ENCODE results near the gene C17orf67.

The C17orf67 gene

DNA sequence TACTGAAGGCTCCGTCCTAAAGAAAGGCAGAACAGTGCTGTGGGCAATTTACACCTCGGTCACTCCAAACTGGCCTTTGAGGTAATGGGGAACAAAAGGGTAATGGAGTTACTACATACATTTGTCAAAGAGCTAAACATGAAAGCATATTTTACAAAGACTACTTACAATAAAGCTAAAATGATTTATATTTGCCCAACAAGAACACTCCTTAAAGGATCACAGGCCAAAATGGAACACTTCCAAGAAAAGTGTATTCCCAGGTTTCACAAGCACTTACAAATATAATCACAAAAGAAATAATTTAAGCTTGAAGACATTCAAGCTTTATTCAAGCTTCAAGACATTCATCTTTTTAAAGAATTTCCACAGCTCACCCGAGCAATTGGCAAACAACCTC, 29.3 kb downstream of the C17orf67 start:
- DNase-seq, result no peak

DNA sequence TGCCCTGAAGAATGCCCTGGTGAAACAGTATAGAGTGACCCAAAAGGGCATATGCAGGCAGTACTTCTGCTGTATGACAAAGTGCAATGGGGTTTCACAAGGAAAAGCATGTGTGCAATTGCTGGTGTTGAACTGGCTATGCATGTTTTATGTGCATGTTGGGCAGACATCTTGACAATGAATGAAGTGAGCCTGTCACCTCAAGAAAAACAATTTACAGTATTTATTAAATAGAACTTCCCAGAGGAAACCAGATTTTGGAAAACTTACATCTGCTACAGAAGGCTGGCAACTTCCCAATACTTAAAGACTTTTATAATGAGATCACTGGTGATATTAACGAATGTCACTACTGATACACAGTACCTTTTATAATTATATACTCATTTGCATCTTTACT, 30.6 kb downstream of the C17orf67 start:
- DNase-seq, result no peak

DNA sequence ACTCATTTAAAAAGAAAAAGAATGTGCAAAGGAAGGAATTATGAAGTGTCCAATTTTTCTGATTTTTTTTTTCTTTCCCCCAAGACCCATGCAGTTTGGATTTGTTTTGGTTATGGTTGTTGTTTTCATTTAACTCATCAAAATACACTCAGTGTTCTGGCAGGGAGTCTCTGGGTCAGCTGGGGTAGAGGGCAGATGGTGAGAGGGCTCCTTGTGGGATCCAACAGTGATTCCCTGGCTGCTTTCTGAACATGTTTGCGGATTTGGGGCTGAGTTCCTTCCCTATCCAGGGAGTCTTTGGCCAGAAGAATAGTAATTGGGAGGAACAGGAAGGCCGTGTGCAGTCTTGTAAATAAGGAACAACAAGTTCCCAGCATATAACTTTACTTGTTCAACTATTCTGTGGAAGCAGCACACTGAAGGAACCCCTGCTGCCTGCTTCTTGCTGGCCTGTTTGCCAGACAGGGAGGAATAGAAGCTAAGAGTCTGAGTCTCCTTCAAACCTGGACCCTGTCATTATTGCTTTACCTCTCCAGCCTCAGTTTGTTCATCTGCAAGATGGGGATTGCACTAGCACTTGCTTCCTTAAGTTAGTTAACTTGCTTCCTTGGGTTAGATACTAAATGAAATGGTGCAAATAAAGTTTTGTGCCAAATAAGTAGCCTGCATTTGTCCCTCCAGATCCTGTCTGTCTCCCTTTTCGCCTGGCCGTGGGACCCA, 32.1 kb downstream of the C17orf67 start:
- DNase-seq, result no peak

DNA sequence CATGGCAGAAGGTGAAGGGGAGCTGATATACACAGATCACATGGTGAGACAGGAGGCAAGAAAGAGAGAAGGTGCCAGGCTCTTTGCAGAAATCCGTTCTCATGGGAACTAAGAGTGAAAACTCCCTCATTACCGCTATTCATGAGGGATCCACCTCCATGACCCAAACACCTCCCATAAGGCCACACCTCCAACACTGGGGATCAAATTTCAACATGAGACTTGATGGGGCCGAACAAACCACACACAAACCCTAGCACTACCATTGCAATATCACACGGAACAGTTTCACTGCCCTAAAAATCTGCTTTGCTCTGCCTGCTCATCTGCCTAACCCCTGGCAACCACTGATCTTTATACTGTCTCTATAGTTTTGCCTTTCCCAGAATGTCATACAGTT, 34.8 kb downstream of the C17orf67 start:
- peak; percentile 51 for DNase-seq

DNA sequence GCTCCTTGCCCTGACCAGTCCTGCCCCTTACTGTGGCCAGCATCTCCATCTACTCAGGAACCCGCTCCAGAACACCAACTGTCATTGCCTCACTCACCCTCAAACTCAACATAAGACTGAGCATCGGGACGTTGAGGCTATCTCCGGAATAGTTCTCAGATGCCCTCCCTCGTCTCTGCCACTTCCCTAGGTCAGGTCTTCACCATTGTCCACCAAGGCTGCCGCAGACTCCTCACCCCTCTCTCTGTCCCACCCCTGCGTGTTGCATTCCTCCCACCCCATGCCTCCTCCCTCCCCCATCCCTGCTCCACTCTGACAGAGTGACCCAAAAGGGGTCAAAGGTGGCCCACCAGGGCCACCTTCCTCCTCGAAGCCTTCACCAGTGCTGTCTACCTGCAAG, 37.2 kb downstream of the C17orf67 start:
- no peak for DNase-seq

DNA sequence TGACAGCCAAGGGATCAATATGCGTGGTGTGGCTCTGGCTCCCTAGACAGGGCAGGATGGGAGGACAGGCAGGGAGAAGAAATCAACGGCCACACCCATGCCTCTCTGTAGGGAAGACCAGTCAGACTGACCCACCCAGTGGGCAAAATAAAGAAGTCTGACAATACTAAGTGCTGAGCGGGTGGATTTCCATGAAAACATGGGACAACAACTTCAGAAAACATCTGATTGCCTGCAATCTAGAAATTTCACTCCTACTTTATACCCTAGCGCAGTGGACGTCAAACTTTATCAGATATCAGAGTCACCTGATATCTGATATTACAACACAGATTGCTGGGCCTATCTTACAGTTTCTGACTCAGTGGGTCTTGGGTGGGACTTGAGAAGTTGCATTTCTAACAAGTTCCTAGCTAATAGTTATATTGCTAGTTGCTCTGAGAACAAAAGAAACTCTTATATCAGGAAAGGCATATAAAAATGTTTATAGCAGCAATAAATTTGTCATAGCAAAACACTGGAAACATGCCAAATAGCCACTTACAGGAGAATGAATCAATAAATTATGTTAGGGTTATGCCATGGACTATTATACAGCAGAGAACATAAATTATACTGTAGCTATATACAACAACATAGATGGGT, 38.4 kb downstream of the C17orf67 start:
- DNase-seq, result no peak

DNA sequence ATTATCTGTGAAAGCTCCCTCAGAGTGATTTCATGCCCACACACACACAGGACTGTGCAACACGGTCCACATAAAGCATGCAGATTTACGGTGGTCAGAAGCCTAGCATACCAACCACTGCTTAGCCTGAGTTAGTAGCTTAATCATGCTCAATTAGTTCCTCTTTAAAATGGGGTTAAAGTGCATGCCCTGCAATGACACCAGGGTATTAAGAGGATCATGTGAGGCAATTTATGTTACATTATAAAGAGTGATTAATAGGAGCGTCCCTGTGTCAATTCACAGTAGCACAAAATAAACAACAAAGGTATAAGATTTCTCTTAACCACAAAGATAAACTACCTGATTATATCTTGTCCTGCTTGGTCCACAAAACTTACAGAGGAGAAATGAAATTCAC, 39.8 kb downstream of the C17orf67 start:
- DNase-seq, result no peak

DNA sequence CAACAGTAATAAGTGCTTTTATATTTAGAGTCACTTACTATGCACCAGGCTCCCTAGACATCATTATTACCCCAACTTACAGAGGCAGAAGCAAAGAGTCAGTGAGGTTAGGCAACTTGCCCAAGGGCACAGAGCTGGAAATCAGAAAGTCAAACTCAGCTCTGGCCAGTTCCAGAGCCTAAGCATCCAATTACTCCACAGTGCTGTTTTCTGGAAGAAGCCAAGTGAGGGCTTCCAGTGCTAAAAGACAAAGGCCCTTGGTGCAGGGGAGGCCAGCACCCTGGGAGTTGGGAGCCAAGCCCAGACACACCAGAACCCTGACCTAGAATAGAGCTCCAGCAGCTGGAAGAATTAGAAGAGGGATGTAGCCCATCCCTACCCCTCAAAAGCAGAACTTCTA, 40.2 kb downstream of the C17orf67 start:
- DNase-seq, result no peak

DNA sequence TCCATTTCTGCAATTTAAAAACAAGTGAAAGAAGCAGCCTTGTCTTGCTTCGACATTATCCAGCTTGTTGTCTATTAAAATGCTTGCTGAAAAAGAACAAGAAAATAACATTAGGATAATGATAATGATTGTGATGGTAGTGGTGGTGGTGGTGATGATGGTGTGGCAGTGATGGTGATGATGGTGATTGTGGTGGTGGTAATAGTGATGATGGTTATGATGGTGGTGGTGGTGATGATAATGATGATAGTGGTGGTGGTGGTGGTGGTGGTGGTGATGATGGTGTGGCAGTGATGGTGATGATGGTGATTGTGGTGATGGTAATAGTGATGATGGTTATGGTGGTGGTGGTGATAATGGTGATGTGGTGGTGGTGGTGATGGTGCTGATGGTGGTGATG, 41.5 kb downstream of the C17orf67 start:
- DNase-seq, result no peak

DNA sequence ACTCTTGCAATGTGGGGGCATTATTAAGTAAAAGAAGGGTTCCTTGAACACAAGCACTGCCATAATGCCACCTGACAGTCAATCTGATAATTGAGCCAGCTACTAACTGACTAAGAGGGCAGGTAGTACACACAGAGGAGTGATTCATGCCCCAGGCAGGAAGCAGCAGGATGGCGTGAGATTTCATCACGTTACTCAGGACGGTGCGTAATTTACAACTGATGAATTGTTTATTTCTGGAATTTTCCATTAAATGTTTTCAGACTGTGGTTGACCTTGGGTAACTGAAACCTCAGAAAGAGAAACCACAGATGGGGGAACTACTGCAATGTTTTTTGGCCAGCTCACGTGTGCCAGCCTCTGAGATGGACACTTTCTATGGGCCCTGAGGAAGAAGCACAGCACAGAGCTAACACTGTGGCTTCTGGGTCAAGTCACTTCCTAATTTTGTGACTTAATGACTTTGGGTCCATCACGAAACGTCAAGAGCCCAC, 46.7 kb downstream of the C17orf67 start:
- DNase-seq, result peak; percentile 94

DNA sequence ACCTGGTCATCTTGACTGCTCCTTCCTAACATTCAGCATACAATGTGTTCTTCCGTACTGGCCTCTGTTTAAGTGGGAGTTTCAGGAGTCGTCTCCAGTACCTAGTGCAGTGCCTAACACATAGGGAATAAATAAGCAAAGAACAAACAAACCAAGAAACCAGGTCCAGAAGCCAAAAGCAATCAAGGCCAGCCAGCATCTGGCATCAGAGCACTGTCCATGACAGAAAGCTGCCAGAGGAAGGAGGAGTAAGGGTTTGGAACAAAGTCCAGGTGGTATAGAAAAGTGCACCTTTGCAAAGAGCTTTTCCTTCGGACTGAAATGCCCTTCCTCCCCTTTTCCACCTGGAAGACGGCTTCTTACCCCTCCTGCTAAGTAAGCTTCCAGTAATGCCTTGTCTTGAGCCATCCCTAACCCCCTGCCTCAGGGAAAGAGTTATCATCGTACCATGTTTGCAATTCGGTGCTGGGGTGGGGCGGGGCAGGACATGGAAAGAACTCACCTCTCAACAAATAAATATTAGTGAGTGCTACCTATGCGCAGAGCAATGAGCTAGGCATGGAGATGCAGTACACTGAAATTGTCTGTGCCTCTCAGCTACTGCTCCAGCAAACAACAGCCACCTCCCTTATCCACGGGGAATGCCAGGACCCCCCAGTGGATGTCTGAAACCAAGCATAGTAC, 47.6 kb downstream of the C17orf67 start:
- no peak for DNase-seq

DNA sequence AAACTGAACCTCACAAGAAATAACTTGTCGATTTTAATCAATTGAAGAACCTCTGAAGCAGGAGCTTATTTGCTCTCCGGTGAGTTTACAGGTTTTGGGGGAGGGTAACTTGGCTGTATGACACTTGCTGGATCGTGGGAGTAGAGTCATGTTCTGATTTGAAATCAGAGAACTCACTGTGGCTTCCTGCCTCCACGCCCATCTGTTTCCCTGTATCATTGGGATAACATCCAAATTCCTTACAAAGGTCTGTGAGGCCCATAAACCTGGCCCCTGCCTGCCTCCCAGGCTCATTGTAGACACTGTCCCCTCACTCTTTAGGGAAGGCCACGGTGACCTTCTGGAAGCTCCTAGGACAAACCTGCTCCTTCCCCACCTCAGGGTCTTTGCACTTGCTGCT, 48.3 kb downstream of the C17orf67 start:
- DNase-seq, result peak; percentile 59

DNA sequence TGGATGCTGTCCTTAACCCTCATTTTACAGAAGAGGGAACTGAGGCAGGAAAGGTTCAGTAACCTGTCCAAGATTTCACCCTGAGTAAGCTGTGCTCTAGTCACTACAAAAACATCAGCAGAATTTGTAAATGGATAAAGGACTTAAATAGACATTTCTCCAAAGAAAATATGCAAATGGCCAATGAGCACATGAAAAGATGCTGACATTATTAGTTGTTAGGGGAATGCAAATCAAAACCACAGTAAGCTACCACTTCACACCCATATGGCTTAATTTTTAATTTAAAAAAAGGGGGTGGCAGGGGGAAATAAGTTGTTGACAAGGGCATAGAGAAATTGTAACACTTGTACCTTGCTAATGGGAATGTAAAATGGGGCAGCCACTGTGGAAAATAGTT, 51.4 kb downstream of the C17orf67 start:
- DNase-seq, result no peak

DNA sequence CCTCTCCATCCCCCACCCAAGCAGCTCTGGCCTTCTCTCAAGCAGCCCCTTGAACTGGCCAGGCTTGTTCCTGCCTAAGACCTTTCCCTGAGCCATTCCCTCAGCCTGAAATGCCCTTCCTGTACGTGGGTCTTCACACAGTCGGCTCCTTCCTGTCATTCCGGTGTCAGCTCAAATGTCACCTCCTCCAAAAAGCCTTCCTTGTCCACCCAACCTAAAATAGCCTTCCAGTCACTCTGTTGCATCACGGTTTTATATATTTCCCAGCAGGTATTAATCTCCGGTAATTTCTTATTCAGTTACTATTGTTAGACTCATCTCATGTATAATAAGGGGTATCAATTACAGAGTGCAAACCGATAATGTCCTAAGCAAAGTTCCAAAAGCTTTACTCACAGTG, 51.8 kb downstream of the C17orf67 start:
- no peak for DNase-seq

DNA sequence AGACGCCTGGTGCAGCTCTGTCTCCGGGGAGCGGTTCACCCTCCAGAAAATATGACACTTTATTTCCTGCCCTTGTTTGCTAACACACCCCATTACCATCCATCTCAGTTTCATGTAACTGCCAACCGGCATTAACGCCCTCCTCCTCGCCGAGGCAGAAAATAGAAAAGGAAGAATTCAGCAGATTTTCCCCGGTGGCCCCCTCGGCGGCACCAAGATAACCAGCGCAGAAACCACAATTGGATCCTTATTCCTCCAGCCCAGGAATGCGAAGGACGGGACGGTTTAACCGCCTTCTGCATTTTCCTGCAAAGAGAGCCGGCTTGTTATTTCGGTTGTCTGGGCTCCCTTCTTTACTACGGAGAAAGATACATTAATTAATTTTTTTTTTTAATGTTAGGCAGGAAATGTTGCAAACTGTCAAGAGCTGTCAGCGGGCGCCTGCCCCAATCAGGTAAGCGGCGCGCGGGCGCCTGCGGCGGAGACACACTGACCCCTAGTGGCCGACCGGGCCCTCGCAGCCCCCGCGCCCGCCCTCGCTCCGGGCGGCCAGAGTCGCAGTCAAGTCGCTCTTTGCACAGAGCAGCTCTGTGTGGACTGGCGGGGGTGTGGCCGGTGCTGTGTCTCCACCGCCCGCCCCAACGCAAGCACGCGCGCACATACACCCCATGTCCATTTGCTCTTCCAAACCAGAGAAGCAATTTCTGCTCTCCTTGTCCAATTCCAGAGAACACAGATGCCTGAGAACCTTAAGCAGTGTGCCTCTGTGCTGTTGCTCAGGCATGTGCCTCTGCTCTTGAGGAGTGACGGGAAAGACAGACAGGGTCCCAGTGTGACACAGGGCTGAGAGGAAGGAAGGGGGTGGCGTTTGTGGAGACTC, 53.6 kb downstream of the C17orf67 start:
- peak; percentile 26 for DNase-seq

DNA sequence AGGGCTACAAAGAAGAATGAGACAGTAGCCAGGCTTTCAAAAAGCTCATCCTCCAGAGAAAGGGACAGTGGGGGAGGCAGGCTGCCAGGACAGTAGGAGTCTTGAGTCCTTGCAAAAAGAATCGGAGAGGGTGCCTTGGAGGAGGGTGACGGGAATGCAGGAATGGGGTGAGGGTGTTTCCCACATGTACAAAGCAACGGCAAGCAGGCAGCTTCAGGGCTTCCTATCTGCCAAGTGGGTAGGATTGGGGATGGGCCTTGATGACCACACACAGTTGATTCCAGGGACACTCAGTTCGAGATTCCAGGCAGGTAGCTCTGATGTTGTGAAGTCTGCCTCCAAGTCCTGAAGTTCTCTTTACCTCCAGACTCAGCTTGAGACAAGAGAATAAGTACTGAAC, 54.4 kb downstream of the C17orf67 start:
- DNase-seq, result no peak

DNA sequence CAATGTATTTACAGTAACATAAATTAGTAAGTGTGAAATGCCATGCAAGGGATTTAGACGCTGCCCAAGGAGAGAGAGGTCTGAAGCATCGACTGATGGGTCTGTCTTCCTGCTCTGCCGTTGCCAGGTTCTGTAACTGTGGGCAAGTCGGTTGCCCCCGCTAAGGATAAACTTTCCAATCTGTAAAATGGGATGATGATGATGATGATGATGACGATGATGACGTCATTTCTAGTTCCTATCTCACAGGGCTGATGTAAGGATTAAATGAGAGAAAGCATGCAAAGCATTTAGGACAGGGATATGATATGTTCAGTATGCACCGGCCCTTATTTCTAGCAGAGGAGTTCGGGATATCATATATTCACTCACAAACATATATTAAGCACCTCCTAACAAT, 54.8 kb downstream of the C17orf67 start:
- no peak for DNase-seq

DNA sequence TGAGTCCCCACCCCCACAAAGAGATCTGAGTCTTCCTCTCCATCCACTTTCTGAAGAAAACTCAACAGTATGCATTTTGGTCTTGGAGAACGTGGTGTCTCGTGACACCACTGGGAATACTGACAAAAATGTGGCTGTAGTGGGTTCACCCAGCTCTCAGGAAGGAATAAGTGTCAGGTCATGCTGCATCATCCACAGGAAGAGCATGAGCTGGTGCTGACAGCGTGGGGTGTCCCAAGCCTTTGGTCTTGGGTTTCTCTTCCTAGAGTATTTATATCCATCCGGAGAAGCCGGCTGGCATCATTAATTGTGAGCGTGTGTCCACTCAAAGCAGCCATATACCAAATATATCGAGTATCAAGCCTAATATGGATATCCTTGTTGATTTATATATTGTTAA, 55.9 kb downstream of the C17orf67 start:
- no peak for DNase-seq

DNA sequence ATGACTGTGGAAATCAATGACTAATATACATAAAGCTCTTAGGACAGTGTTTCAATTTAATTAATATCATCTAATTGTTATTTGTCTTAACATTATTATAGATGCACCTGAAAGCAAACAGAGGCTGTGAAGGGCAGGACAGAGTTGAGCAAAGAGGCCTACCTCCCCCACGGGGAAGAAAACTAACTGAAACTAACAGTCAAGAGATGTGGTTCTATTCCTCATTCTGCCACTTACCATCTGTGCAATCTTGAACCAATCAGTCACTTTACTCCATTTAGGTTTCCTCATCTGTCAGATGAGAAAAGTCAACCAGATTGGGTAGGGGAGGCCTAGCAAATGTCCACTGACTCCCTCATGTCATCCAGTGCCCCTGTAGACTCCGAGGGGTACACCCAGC, 59.1 kb downstream of the C17orf67 start:
- no peak for DNase-seq

DNA sequence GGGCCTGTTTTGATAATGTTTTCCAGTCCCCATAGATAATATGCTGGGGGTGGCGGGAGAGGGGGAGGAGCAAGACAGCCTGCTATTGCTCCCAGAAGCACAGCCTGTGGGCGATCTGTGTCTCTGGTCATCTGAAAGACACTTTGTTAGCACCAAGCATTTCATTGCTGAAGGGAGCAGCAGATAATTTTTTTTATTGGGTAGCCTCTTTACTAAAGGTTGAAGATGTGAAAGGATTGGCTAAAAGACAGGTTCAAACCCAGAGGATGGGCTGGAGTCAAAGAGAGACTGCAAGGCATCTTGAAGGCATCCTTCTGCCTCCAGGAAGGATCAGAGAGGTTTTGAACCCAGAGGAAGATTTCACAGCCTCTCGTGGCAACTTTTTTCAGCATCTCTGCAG, 60.6 kb downstream of the C17orf67 start:
- no peak for DNase-seq

DNA sequence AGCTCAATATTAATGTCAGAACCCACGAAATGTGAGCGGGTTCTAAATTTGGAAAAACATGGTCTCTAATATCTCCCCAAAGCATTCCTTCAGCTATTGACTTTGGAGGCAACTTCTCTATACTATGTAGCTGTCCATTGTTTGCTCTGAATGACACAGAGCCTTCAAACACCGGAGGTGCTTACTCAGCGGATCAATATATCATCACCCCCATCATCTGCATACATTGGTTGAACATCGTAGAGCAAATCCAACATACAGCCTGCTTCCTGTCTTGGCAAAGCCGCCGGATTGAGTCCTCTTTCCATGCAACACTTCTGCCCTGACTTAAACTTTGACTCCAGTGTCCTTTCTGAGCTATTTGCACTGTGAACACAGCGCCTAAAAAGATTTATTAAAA, 61.3 kb downstream of the C17orf67 start:
- no peak for DNase-seq

DNA sequence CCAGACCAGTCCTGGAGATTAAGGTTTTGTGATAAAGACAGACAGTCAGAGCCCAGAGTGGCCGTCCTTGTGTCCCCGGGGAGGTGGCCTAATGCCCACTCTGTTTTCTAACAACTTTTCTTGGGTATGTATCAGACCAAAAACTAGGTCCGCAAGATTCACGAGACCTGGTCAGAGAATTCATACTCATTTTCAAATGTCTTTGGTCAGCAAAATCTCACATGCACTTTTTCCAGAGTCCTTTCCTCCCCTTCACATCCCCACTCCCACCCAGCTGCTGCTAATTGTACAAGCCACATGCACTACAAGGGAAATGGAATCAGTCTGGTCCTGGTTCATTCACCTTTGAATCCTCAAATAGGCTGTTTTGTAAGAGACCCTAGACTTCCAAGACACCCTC, 61.7 kb downstream of the C17orf67 start:
- DNase-seq, result no peak

DNA sequence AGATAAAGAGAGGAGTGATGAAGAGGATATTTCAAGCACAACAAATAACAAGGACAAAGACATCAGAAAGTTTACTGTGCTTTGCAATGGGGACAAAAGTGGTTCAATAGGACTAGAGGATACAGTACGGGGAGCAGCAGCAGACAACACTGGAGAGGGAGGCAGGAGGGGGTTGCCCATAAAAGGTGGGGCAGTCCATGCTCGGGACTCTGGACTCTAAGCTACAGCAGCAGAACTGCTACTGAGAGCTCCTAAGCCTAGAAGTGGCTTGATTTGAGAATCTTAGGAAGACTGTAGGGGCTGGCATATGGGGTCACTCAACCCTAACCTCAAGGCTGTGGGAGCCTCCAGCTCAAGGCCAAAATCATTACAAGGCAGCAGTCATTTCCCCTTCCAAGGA, 62.2 kb downstream of the C17orf67 start:
- DNase-seq, result no peak

Data from NCI-H226 (cell line).